NOMO-1 (cell line): ENCODE measurements around the gene CD300C.
A peak's percentile ranks its signal among the peaks of the same experiment; 100 is the strongest.
"Not testable (repeated sequence)": the region's sequence is repeated elsewhere in the genome, so short reads cannot be mapped to it uniquely, and the experiment has no call there.

Experiments
- DNase-seq, 2 experiments: peaks; one replicate each; lab custom pipeline; 2025; ENCODE audit not compliant: unreplicated experiment in 2 of 2; lab: John Stamatoyannopoulos, UW

CD300C gene

GRCh38 chr17:74539281-74539820, 6.6 kb downstream of the CD300C start:
- DNase-seq, result no peak

GRCh38 chr17:74536890-74537289, 9.0 kb downstream of the CD300C start:
- DNase-seq, result no peak

GRCh38 chr17:74532115-74532514, 13.8 kb downstream of the CD300C start:
- DNase-seq, result peak; percentile 94 to 99

GRCh38 chr17:74531231-74531761, 14.6 kb downstream of the CD300C start, which contains the start of gene CD300LB:
Gene CD300LB (minus strand): TSS chr17:74531475. CDS start chr17:74531350, 125 bp downstream.
- DNase-seq, result peak; percentile 75 to 85

- no peak for DNase-seq
These were observed 15.1 kb downstream of the CD300C start for GRCh38 chr17:74530831-74531150.

GRCh38 chr17:74529243-74529642, 16.7 kb downstream of the CD300C start:
- no peak for DNase-seq

GRCh38 chr17:74528491-74529199, 17.3 kb downstream of the CD300C start:
- DNase-seq, result peak; percentile 96 to 99

- no peak for DNase-seq
These were observed 18.2 kb downstream of the CD300C start for GRCh38 chr17:74527756-74528155.

- DNase-seq, result no peak
These were observed 18.8 kb downstream of the CD300C start for GRCh38 chr17:74527081-74527480.

- no peak for DNase-seq
These were observed 19.2 kb downstream of the CD300C start for GRCh38 chr17:74526681-74527080.

GRCh38 chr17:74525781-74526288, 20.1 kb downstream of the CD300C start:
- no peak for DNase-seq

GRCh38 chr17:74525465-74525725, 20.5 kb downstream of the CD300C start:
- no peak for DNase-seq

- no peak for DNase-seq
These were observed 21.1 kb downstream of the CD300C start for GRCh38 chr17:74524653-74525464.

- DNase-seq, result no peak
These were observed 22.6 kb downstream of the CD300C start for GRCh38 chr17:74523308-74523707.

GRCh38 chr17:74522381-74523105, 23.4 kb downstream of the CD300C start:
- DNase-seq, result no peak

- DNase-seq, result peak; percentile 84 to 88
These were observed 24.2 kb downstream of the CD300C start for GRCh38 chr17:74521701-74522201.

- DNase-seq, result peak; percentile 41 to 69
These were observed 25.0 kb downstream of the CD300C start for GRCh38 chr17:74520790-74521480.

- DNase-seq, result peak; percentile 90 to 93
These were observed 25.9 kb downstream of the CD300C start for GRCh38 chr17:74520016-74520434.

GRCh38 chr17:74518413-74518981, 27.4 kb downstream of the CD300C start:
- not testable (repeated sequence) for DNase-seq
